Activated CD8-positive, alpha-beta memory T cell treated with anti-CD3 and anti-CD28 coated beads for 4 hours (primary cell): ENCODE data around the gene LDHD.
A peak's percentile ranks its signal among the peaks of the same experiment; 100 is the strongest.

Source experiments
- DNase-seq, 2 donors: peaks; one replicate each; pipeline ENCODE4 v3.0.0-alpha.2; 2020; ENCODE audit warnings: low read depth in 2 of 2

Gene LDHD

GRCh38 chr16:75080205-75081029, 36.2 kb downstream of the LDHD start:
- DNase-seq = no peak

GRCh38 chr16:75079346-75079926, 37.1 kb downstream of the LDHD start:
- DNase-seq = no peak

DNA sequence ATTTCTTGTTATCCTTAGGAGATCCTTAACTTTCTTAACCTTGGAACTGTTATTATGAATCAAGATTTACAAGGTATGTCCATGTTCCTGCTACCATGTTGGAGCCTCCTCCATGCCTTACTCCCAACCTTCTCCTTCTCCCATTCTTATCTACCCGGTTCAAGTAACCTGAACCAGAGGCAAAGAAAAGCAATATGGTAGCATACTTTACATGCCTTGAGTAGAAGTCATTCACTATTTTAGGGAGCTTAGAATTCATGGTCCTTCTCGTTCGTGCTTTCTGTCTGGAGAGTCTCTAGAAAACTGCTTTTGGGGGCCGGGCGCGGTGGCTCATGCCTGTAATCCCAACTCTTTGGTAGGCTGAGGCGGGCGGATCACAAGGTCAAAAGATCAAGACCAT, 37.7 kb downstream of the LDHD start:
- no peak for DNase-seq

GRCh38 chr16:75075688-75076268, 40.8 kb downstream of the LDHD start:
- no peak for DNase-seq

GRCh38 chr16:75074920-75075687, 41.5 kb downstream of the LDHD start:
- peak; percentile 57 to 58 for DNase-seq

DNA sequence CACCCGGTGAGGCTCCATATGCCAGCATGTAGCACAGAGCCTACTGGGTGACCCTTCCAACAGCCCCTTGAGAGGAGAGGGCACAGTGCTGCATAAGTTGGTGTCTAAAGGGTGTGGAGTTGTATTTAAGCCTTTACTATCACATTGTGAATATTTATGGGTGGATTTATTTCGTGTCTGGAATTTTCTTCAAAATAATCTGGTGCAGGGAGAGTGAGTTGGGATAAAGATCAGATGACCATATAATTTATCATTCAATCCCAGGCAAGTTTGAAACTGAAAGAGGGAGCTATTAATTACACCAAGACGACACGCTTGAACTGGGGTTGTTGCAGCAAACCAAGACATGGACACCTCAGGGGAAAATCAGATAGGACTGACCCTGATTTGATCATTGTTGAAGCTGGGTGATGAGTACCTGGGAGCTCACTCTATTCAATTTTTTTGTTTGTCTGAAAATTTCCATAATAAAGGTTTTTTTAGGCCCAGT, 42.2 kb downstream of the LDHD start:
- no peak for DNase-seq

DNA sequence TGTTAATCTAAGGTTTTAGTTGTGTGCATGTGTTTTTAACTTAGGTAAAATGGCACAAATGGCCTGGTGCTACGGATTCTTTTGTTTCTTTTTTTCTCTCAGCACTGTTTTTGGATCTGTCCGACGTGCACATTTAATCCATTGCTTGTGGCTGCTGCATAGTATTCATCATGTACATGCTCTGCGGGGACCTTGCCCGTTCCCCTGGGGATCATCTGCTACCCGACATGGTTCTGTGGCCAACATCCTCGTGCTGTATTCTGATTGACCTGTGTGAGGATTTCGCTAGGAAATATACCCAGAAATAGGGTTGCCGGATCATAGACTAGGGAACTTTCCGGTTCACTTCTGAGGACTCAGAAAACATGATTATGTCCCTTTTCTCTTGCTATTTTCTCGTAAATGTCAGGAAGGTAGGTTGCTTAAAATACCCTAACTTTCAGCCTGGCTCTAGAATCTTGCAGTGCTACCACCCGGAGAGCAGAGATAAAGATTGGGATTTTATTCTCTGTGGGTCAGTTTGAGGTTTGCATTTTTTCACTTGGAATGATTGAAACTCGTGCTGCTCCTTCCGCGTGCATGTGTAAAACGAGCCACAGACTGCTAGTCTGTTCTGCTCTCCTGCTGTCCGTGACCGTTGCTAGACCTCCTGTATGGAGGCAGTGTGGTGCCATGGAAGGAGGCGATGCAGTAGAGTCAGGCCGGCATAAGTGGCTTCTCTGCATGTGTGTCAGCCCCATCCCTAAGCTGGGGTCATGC, 42.9 kb downstream of the LDHD start:
- no peak for DNase-seq

DNA sequence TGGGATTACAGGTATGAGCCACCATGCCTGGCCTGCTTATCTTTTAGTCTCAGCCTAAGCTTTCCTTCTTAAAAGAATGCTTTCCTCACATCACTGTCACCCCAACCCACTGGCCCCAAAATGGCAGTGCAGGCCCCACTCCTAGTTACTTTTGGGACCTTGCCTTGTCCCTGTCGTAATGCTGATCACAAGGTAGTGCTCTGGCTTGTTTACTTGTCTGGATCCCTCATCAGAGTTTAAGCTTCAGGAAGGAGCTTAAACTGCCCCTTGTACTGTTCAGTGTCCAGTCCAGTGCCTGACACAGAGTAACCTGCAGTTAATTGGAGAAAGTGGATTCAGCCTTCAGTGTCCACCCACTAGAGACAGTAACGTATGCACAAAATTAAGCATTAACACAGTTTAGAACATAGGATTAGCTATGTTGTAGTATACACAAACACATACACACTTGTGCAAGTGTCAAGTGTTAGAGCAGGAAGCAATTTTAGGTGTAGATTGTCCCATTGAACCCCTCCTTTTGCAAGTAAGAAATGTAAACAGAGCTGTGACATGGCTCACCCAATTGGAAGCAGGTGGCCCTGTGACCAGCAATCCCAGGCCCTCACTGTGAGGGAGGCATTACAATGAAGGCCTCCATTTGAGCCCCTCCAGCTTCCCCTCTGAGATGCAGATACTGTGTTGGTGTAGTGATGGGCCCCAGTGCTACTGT, 44.2 kb downstream of the LDHD start:
- DNase-seq = no peak

DNA sequence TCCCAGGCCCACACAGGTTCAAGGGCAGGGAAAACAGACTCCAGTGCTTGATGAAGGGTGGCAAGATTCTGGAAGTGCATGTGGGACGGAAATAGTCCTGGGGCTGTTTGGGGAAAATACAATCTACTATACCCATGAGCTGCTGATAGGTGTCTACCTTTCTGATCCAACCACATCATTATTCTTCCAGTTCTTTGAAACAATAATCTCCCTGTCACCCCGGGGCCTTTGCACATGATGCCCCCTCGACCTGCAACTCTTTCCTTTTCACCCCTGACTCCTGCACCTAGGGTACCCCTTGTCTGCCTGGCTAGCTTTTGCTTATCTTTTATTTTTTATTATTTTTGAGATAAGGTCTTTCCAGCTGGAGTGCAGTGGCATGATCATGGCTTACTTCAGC, 45.0 kb downstream of the LDHD start:
- DNase-seq = no peak

DNA sequence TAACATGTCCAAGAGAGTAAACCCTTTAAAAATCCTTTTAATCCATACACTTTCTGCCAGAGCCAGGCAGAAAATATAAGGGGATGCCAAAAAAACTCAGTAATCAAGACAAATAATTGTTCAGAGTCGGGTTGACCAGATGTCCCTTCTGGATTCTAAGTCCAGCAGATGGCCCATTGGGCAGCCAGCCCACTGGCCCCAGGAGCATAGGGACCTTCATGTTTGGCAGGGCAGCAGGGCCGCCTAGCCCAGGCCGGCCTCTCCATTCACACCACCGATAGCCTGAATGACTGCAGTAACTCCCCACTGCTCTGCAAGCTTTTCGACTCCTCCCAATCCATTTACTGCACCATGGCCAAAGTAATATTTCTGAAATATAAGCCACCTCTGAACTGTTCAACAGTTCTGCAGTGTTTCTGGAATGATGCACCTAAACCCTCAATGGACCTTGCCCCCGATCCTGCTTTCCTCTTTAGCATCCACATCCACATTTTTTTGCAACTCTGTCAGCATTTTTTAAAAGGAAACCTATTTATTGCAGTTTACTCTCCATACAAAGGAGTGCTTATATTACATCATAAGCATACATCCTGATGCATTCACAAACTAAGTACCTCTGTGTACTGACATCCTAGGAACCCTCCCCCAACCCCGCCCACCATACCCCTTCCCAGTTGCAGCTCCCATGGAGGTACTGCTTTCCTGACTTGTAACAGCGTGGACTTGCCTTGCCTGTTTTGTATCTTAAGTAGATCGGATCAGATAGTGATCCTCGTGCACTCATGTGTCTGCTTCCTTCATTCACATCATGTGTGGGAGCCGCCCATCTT, 46.4 kb downstream of the LDHD start:
- DNase-seq = no peak

DNA sequence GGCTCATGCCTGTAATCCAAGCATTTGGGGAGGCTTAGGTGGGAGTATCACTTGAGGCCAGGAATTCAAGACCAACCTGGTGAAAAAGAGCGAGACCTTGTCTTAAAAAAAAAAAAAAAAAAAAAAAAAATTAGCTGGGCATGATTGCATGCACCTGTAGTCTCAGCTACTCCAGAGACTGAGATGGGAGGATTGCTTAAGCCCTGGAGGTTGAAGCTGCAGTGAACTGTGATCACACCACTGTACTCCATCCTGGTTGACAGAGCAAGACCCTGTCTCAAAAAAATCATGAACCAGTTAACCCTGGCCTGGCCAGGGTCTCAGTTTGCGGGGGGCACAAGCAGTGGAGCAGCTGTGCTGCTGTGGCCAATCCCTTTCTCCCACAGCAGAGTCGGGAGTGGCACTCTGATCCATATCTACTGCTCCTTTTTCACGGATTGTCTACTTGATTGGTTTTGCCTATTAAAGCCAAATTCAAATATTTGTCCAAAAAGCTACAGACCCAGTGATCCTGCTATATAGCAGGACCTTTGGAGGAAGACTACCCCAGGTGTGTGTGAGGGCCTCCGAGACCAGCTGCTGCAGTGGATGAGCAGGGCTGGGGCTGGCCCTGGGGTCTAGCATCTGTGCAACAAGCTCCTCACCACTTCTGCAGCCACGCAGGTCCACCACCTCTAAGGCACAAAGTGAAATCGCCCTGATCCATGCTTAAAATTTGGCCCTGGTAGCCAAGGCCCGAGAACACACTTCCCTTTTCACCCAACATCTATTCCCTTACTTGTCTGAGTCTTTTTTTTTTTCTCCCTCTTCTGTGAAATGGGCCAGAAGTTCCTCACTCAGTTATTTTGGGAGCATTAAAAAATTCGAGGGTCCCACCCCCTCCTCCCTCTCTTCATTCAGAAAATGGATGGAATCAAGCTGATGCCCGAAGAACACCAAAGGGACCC, 48.2 kb downstream of the LDHD start:
- DNase-seq = no peak

DNA sequence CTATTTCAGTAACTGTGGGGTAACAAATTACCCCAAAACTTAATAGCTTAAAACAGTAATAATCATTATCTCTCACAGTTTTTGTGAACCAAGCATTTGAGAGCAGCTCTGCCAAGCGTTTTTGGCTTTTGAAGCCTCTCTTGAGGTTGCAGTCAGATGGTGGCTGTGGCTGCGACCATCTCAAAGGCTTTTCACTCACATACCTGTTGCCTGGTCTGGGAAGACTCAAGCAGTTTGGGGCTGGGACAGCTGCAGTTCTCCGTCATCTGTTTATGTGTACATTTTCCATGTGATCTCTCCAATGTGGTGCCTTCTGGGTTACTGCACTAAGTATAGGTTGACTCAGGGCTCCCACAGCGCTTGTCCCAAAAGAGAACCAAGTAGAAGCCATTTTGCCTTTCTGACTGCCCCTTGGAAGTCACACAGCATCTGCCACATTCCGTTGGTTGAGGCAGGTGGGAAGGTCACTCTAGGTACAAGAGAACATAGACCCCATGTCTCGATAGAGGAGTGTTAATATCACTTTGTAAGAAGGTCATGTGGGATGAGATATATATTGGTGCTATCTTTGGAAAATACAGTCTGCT, 49.6 kb downstream of the LDHD start:
- no peak for DNase-seq

DNA sequence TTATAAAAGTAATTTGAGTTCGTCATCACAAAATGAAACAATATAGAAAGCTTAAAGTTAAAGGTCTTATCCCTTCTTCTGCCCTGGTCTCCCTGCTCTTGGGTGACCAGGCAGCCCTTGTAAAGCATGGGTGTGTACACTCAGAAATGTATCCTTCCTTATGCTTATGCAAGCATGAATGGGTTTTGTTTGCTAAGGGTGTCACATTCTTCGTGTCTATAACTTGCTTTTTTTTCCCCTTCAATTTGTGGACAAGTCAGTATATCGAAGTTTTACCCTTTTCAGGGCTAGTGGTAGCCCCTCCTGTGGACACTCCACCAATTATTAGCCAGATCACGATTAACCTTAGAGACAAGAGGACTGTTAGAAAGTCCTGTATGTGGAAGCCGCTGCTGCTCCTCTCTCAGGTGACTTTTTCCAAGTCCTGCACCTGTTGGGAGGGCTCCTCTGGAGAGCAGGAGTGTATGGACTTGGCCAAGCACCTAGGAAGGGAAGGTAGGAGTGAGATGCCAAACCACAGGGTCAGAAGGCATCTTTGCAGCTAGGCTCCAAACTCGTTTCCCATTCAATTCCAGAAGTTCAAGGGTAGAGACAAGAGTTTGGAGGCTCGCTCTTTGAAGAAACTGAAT, 50.9 kb downstream of the LDHD start:
- no peak for DNase-seq

GRCh38 chr16:75065149-75065505, 51.5 kb downstream of the LDHD start:
- DNase-seq = peak in 1 of 2 donors; percentile 13

DNA sequence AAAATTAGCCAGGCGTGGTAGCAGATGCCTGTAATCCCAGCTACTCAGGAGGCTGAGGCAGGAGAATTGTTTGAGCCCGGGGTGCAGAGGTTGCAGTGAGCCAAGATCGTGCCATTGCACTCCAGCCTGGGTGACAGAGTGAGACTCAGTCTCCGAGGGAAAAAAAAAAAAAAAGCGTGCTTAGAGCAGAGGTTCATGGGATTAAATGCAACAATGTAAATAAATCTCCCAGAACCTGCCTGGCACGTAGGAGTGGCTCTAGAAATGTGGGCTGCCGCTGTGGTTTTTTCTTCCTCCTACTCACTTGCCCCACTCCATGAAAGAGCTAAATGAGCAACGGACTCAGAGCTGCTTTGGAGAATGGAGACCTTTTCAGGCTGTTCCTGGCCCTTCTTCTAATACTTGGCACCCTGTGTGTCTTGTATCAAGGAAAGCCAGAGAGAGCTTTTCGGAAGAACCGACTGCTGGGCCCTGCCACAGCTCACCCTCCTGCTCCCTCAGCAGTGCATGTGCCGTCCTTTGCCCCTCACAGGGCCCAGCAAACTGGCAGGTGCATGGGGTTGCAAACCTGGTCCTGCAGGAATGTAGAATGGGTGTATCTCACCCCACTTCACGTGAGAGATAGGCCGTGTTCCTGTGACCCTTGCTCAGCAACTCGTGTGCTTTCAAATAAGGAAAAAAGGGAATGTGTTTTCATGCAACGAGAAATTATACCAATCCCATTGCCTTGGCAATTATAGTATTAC, 52.0 kb downstream of the LDHD start:
- DNase-seq = no peak

DNA sequence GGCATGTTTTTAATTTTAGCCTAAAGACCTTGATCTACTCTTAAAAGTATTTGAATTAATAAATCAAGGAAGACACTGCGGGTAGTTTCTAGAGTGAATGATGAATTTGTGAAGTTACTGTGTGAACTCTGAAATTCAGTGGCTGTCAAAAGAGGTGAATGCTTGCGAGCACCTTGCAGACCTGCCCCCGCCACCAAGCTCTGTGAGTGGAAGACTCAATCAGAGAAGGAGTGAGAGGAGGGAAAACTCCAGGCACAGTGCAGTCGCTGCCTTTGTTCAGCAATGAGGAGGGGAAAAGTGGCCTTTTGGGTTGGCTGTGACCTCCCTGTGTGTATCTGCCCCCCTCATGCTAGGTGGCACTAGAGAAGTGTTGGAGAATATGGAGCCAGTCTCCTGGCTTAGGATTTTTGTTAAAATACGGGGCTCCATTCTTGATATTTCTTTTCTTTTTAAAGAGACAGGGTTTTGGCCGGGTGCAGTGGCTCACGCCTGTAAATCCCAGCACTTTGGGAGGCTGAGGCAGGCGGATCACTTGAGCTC, 53.0 kb downstream of the LDHD start:
- no peak for DNase-seq

DNA sequence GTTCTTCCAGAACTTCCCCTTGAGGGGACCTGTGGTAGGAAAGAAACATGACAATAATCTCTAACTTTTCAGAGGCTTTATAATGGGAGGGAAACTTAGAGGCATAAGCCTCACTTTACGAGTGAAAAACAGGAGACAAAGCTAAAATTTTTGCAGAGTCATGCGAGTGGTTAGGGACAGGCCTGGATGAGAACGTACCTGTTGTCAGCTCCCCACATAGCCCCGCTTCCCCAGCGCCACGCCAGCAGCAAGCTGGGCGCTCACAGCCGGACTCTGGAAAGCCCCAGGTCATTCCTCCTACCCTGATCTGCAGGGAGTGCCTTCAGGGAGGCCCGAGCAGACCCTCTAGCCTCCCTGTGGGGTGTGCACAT, 53.6 kb downstream of the LDHD start:
- DNase-seq = no peak
